PFSK-1 (cell line): ENCODE measurements around the gene AADACL4.

Experiments
- FOXP2 ChIP-seq: optimal IDR thresholded peaks from 2 replicates; pipeline ENCODE3; 2011; ENCODE audit warnings: borderline replicate concordance, control low read depth, inconsistent platforms; ENCODE audit not compliant: insufficient read depth; ENCODE audit errors: extremely low read length, extremely low read depth
- POLR2AphosphoS5 ChIP-seq: IDR thresholded peaks from 2 replicates; pipeline ENCODE4 v1.6.1; 2012; ENCODE audit warnings: low read depth, mild to moderate bottlenecking, control low read depth, low read length, moderate library complexity
- SIN3A ChIP-seq: IDR thresholded peaks from 2 replicates; pipeline ENCODE4 v1.6.1; 2012; ENCODE audit warnings: mild to moderate bottlenecking, low read length, moderate library complexity, borderline replicate concordance; ENCODE audit not compliant: insufficient read depth
- TAF1 ChIP-seq: IDR thresholded peaks from 2 replicates; pipeline ENCODE4 v1.6.1; 2012; ENCODE audit warnings: low read length, control low read depth, borderline replicate concordance; ENCODE audit not compliant: insufficient read depth
- TF ChIP-seq, protein P1 (sequence below), 2 experiments: IDR thresholded peaks; 2 replicates each; pipeline versions ENCODE4 v1.6.1 to v1.8.0; 2011 to 2012; ENCODE audit warnings: low read depth in 2 of 2, low read length in 2 of 2, control low read depth in 1 of 2, inconsistent platforms in 1 of 2, mild to moderate bottlenecking in 1 of 2, moderate library complexity in 1 of 2; ENCODE audit not compliant: insufficient read depth in 1 of 2

DNA sequence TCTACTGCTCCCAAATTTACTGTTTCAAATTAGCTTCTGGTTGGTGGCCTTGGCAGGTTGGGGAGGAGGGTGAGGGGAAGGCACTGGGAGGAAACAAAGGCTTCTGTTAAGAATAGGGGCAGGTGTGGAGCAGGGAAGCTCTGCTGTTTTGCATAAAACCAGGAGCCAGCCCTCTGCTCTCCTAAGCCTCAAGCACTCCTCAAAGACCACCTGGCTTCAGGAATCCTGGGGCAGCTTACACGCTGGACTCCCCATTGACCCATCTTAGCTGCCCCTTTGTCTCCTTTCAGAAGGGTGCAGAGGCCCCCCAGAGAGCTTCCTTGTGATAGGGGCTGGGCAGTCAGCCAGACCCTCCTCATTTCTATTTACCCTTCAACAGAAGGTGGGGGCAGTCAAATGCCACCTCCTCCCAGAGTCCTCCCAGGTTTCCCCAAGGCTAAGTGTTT, 14.4 kb upstream of the AADACL4 start:
- 0 out of 2 replicates have a peak, but pooled peaks have one; percentile 25 for TF ChIP-seq POLR2AphosphoS5
- no peak for TF ChIP-seq TAF1
- TF ChIP-seq, protein P1, sequence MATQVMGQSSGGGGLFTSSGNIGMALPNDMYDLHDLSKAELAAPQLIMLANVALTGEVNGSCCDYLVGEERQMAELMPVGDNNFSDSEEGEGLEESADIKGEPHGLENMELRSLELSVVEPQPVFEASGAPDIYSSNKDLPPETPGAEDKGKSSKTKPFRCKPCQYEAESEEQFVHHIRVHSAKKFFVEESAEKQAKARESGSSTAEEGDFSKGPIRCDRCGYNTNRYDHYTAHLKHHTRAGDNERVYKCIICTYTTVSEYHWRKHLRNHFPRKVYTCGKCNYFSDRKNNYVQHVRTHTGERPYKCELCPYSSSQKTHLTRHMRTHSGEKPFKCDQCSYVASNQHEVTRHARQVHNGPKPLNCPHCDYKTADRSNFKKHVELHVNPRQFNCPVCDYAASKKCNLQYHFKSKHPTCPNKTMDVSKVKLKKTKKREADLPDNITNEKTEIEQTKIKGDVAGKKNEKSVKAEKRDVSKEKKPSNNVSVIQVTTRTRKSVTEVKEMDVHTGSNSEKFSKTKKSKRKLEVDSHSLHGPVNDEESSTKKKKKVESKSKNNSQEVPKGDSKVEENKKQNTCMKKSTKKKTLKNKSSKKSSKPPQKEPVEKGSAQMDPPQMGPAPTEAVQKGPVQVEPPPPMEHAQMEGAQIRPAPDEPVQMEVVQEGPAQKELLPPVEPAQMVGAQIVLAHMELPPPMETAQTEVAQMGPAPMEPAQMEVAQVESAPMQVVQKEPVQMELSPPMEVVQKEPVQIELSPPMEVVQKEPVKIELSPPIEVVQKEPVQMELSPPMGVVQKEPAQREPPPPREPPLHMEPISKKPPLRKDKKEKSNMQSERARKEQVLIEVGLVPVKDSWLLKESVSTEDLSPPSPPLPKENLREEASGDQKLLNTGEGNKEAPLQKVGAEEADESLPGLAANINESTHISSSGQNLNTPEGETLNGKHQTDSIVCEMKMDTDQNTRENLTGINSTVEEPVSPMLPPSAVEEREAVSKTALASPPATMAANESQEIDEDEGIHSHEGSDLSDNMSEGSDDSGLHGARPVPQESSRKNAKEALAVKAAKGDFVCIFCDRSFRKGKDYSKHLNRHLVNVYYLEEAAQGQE (IDR thresholded peaks at IDR 0.05; ENCODE audit: insufficient read depth in 1 of 2, low read depth in 2 of 2, low read length in 2 of 2) = no peak
- TF ChIP-seq SIN3A = no peak
- TF ChIP-seq FOXP2 = no peak
